ENCODE data around the gene ANXA8.

- TF ChIP-seq CTCF (IDR thresholded peaks at IDR 0.05) (no peak), POLR2A (IDR thresholded peaks at IDR 0.05) (no peak)
These were observed 41.6 kb downstream of the ANXA8 start for GRCh38 chr10:47442351-47442750.
